Head of caudate nucleus (tissue), 42 donors: ENCODE data around the gene FGF16.
"Not testable (repeated sequence)": the region's sequence is repeated elsewhere in the genome, so short reads cannot be mapped to it uniquely, and the experiment has no call there.

Experiments used
- DNase-seq, 42 donors: peaks; one replicate each; pipeline versions ENCODE4 v3.0.0 to v3.0.0-alpha.2; 2020 to 2021; ENCODE audit warnings: mixed read lengths in 7 of 42
- intact Hi-C: fragments of 100-400 bp; cut with DNase I; formaldehyde crosslinking; loops from one replicate; pipeline ENCODE4 v1.15.0; 2022

The FGF16 gene

DNA sequence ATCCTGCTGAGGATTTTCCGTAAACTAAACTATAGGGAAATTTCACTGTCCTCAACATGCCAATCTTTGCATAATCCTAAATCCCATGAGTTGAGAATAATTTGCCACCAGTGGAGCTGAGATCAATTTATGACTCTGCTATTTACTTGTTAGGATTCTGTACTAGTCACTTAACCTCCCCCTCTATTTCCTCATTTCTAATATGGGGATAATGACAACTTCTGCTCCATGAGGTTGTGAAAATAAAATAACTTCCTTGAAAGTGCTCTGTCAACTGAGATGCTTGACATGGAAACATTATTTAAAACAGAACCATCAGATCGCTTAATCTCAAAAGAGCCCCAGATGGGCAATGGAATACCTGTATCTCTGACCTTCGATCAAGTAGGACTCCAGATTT lies 2.6 kb upstream of the FGF16 start:
- no peak for DNase-seq
- intact Hi-C loops, result no loop called here

DNA sequence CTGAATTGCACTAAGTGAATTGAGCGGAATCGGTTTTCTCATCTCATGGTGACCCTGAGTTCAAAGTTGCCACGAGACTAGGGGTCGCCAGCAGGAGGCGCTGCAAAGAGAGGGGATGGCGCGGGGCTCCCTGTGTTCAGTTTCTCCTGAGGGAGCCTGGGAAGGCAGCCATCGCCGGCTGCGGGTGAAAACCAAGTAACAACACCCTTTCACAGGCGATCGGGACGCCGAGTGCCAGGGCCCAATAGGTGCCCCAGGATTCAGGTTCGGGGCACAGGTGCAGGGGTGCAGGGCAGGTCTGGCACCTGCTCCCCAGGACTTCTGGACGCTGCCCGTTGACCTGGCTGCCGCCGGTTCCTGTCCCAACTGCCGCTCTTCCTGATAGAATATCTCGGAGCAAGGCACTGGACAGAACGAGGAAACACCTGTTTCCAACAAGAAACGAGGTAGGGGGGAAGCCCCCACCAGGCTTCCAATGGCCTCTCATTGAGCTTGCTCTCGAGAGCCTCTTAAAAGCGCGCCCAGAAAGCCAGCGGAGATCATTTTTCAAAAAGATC lies 1.1 kb upstream of the FGF16 start:
- peak in 23 of 42 donors; percentile 2 to 47 (median 24) for DNase-seq
- intact Hi-C loops, result no loop called here

- no peak for DNase-seq
- intact Hi-C loops, result no loop called here
Measured at GRCh38 chrX:77447653-77448569, 722 bp downstream of the FGF16 start.

- no peak for DNase-seq
- intact Hi-C loops, result no loop called here
Measured at GRCh38 chrX:77450415-77450814, 3.2 kb downstream of the FGF16 start.

DNA sequence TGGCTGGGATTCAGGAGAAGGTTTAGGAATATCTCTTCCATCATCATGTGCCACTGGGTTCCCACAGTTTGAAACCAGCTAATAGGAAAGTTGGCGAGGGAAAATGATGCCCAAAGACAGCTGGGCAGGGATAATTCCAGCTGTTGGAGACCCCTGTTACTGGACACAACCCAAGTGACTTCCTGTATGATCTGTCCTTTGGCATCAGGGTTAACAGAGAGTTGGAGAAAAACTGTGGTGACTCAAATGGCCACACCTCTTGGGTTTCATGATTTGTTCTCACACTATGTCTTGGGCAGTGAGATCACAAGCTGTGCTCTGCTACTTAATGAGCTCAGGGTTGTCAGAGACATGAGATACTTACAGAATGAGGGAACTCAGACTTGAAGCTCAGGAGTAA lies 3.8 kb downstream of the FGF16 start:
- no peak for DNase-seq
- intact Hi-C loops, result no loop called here

DNA sequence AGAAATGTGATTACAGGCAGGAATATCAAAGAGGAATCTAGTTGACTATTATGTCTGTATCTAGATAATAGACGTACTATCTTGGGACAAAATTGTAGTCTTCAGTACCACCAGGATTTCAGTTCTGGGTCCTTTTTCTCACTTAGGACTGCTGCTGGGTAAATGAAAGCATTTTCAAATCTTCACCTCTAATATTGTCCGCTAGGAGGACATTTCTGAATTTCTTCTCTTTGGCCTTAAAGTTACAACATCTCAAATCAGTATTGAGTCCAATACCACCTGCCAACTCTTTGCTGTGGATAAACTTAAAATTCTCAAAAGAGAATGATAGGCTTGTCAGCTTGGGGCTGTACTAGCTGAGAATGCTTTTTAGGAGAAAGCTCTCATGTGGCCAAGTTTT lies 6.0 kb downstream of the FGF16 start:
- no peak for DNase-seq
- intact Hi-C loops, result no loop called here

GRCh38 chrX:77455437-77455836 lies 8.2 kb downstream of the FGF16 start:
- intact Hi-C loops, result no loop called here
- DNase-seq, result no peak

- no peak for DNase-seq
- intact Hi-C loops, result no loop called here
Measured at GRCh38 chrX:77484045-77484444, 36.9 kb downstream of the FGF16 start.

DNA sequence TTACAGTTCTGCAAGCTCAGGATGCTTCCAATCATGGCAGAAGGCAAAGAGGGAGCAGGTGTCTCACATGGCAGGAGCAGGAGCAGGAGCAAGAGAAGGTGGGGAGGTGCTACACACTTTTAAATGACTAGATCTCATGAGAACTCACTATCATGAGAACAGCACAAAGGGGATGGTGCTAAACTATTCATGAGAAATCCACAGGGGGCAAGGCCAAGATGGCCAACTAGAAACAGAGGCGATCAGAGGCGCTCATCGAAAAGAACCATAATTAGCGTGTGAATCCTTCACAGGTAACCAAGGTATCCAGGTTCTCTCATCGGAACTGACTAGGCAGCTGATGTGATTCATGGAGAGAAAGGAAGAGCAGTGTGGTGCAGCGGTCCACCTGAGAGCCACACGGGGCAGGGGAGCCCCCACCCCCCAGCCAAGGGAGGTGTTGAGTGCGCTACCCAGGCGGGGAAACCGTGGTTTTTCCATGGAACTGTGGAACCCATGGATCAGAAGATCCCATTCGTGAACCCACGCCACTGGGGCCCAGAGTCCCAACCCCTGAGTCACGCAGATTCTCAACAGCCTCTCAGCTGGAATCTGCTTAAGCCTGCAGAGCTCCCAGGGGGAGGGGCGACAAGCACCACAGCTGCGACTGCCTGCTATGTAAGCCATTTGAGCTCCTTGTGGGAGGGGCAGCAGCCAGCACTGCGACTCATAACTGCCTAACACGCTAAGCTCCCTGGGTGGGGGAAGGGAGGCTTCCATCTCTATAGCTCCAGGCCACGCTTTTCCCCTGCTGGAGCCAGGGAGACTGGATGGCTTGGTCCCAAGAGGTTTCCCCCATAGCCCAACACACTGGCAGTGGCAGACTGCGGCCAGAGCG lies 46.7 kb downstream of the FGF16 start:
- intact Hi-C loops, result no loop called here

GRCh38 chrX:77500164-77500563 lies 53.0 kb downstream of the FGF16 start:
- intact Hi-C loops, DNase-seq: not testable (repeated sequence)

More for the DNA sequence above, 46.7 kb downstream of the FGF16 start:
- no peak for DNase-seq

- intact Hi-C loops, result no loop called here
- no peak for DNase-seq
Measured at GRCh38 chrX:77502951-77503525, 55.8 kb downstream of the FGF16 start.

DNA sequence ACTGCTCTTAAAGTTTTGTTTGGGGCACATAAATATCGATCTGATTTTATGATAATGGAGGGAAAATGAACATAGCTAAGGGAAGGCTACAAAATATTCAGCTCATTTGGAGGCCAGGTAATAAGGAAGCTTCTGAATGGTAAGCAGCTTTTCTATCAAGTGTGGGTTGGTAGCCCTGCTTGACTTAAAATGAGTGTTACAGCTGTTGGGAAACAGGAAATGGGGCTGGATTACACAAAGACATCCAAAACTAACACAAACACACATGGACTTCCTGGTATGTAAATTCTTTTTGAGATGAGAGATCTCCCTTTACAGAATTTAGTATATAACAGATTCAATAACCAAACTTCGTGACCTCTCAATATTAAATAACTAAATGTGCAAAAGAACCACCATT lies 58.0 kb downstream of the FGF16 start:
- no peak for DNase-seq
- intact Hi-C loops, result no loop called here
